ENCODE data around the gene PTTG1IP.

GRCh38 chr21:44836349-44836665 is 37.2 kb downstream of the PTTG1IP start:
- TF ChIP-seq YY1 (IDR thresholded peaks at IDR 0.05; ENCODE audit: insufficient read depth, insufficient read length), result no peak
- no peak for TF ChIP-seq ZNF274 (IDR thresholded peaks at IDR 0.05; ENCODE audit: low read depth, low read length)
- TF ChIP-seq SUZ12 (IDR thresholded peaks at IDR 0.05; ENCODE audit: extremely low read depth, insufficient read depth, insufficient read length), result no peak
